GM12873 (cell line): ENCODE data around the gene JPH2.

Experiments used
- TF ChIP-seq, protein P1 (sequence below): IDR thresholded peaks from 2 replicates; pipeline ENCODE4 v1.5.1; 2012; ENCODE audit warnings: low read depth, mild to moderate bottlenecking, moderate library complexity, low read length, control low read depth; ENCODE audit not compliant: insufficient read depth; ENCODE audit errors: missing control alignments

Gene JPH2

DNA sequence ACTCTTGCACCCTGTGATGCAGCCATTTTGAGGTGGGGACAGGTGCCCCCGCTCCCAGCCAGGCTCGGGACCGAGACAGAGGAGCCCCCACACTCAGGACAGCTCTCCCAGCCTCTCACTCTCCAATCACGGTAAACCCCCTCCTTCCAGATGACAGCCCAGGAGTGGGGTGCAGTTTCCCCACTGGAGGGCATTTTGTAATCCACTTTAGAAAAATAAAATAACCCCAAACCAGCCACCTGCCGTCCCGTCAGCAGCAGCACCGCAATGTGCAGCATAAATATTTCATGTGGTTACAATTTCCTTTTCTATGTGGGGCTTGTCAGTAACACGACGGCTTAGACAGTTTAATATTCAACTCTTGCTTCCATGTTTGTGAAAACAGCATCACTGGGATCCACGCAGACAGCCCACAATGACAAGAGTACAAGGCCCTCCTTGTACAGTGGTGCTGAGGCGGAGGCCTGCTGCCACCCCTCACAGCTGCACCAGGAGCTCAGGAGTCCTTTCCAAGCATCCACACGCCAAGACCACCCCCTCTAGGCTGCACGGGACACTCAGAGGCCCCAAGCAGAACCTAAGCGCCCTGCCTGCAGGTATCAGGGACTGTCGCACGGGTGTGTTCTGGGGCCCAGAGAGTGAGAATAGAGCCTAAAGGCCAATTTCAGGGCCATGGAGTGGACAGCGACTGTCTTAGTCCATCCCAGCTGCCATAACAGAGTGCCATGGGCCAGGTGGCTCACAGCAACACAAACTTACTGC lies 116.7 kb downstream of the JPH2 start:
- TF ChIP-seq, protein P1, sequence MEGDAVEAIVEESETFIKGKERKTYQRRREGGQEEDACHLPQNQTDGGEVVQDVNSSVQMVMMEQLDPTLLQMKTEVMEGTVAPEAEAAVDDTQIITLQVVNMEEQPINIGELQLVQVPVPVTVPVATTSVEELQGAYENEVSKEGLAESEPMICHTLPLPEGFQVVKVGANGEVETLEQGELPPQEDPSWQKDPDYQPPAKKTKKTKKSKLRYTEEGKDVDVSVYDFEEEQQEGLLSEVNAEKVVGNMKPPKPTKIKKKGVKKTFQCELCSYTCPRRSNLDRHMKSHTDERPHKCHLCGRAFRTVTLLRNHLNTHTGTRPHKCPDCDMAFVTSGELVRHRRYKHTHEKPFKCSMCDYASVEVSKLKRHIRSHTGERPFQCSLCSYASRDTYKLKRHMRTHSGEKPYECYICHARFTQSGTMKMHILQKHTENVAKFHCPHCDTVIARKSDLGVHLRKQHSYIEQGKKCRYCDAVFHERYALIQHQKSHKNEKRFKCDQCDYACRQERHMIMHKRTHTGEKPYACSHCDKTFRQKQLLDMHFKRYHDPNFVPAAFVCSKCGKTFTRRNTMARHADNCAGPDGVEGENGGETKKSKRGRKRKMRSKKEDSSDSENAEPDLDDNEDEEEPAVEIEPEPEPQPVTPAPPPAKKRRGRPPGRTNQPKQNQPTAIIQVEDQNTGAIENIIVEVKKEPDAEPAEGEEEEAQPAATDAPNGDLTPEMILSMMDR: no peak

DNA sequence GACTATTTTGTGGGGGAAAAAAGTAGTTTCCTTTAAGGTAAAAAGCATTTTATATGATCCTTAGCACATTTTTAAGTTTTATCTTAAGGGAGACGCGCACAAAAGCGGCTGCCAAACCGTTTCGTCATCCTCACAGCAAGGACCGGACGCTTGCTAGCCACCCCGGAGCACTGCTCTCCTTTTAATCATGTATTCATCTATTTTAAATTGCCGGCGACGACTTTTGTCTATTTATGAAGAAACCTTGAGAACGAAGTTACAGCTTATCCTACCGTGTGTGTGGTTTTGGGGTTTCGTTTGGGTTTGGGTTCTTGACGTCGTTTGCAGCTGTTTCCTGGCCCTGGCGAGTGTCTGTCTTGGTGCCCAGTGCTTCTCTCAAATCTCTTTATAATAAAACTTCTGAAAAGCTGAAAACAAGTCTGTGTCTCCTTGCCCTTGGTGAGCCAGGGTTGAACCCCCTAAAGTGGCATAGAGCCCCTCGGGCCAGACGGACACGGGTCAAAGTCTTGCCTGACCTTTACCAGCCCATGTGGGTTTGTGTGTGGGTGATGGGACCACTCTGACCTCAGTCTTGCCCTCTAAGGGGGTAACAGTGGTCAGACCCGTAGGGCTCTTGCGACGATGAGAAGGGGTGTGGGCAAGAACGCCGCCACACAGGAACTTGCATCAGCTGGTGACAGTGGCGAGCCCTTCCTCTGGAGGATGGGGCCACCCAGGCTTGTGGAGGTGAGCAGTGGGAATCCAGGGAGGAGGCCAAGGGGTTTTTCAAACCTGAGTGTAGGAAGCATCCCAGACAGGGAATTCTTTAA lies 117.6 kb downstream of the JPH2 start:
- TF ChIP-seq, protein P1: no peak

DNA sequence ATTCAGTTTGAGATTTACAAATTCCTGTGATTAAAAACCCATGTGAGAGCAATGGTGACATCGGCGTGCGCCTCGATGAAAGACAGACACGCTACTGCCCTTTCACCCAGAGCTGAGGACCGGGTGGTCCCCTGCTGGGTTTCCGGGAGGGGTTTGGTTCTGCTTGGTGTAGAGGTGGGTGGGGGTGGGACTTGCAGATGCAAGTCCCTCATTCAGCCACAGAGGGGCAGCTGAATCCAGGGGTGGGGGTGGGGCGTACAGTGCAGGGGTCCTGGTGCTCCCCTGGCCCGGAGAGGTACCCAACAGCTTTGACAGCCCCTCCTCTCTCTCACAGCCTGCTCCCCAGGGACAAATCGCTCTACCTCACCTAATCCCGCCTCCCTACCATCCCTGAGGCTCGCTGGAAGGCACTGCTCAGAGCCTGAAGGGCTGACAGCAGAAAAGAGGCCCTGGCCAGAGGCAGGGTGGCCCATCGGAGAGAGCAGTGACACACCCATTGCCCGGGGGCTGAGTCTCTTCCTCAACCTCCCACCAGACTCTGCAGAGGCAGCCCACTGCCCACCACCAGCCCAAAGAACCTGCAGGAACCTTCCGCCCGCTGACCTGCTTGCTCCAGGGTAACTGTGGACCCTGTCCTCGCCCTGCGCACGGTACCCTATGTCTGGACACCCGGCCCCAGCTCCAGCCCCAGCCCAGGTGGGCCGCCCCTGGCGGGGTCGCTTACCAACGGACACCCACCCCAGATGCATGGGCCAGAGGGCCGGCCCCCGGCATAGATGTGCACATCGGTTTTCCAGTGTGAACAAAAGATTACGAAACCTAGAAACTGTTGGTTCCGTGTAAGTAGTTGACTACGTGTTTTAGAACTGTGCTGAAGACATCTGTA lies 118.4 kb downstream of the JPH2 start:
- TF ChIP-seq, protein P1: no peak

DNA sequence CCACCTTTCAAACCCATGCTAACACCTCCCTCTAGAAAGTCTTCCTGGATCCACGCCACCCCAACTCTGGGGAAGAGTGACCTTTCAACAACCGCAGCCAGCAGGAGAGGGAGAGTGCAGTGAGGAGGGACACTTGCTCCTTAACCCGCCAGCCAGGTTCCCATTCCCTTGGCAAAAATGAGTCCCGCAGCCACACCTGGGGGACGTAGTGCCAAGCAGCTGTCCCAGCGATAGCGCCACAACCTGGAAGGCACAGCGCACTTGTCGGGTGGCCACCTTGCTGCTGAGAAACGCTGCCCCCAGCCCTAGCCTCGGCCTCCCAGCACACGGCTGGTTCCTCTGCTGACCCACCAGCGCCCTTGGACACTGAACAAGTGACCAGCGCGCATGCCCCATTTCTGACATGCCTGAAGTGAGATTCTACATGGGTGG lies 119.3 kb downstream of the JPH2 start:
- TF ChIP-seq, protein P1: no peak

DNA sequence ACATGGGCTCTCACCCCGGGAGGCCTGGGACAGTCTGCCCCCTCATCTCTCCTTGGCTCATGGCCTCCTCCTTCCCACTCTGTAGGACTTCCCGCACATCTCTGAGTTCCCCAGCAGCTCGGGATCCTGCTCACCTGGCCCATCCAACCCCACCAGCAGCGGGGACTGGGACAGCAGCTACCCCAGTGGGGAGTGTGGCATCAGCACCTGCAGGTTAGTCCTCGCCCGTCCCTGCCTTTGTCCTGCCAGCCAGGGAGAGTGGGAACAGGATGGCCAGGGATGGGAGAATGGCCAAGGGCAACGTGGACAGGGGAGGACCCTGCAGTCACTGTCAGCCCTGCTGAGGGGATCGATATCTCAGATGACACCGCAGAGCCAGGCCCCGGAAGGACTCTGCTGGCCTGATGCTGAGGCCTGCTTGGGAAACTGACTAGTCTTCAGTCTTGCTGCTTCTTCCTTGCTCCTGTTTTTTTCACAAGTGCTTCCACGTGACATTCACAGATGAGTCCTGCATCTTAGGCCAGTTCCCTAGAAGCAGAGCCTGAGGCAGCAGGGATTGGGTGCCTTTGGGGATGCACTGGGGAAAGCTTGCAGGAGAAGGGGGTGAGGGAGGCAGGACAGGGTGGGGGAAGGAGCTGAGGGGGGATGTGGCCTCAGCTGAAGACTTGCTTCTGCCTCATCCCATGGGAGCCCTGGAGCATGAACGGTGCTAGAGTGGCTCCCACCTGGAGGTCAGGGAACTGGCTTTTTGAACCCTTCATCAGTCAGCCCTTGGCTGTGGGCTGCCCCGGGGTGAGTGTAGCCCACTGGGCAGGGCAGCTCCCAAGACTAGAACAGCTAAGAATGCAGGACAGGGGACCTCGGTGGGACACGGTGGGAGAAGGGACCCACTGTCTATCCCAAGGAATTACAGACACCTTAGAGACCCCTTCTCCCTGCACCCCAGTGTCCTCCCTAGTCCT lies 120.1 kb downstream of the JPH2 start:
- TF ChIP-seq, protein P1: no peak

DNA sequence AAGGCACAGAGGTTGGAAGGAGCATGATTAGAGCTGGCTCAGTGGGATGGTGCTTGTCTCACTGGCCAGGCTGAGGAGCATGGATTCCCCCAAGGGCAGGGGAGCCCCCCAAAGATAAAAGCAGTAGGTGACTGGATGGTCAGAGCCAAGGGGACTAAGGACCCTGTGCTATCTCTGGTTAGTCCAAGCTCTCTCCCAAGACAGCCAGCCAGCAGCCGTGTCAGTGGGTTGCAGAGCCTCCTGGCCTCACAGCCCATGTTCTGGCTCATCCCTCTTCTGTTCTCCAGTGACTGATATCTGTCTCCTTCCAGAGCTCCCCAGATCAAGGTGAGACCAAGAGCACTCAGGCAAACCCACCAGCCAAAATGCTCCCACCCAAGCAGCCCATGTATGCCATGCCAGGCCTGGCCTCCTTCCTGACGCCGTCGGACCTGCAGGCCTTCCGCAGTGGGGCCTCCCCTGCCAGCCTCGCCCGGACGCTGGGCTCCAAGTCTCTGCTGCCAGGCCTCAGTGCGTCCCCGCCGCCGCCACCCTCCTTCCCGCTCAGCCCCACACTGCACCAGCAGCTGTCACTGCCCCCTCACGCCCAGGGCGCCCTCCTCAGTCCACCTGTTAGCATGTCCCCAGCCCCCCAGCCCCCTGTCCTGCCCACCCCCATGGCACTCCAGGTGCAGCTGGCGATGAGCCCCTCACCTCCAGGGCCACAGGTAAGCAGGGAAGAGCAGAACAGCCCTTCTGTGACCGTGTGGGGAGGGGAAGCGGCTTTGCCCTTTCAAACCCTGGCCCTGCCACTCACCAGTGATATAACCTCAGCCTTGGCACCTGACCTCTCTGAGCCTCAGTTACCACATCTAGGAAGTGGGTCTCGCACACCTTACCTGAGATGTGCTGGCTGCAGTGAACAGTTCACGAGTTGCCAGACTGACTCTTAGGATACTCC lies 121.3 kb downstream of the JPH2 start:
- TF ChIP-seq, protein P1: no peak
